HEK293T (cell line): ENCODE measurements around the gene ARHGAP40.

Experiments
- CTCF ChIA-PET: fragments of 350-600 bp; formaldehyde crosslinking; extraction: SDS; loops from one replicate; lab custom pipeline; 2021; ENCODE audit warnings: antibody characterized with exemption, inconsistent platforms; lab: Yijun Ruan, JAX
- POLR2A ChIA-PET: fragments of 350-600 bp; formaldehyde crosslinking; extraction: SDS; loops from one replicate; lab custom pipeline; 2020; ENCODE audit warnings: antibody characterized with exemption, inconsistent platforms; lab: Yijun Ruan, JAX
- DNase-seq: peaks from one replicate; pipeline ENCODE4 v3.0.0; 2012; ENCODE audit warnings: mixed read lengths; ENCODE audit errors: extremely low spot score
- ARNT ChIP-seq: fragments of 450-650 bp; IDR thresholded peaks from 2 replicates; pipeline ENCODE4 v1.6.1; 2017; ENCODE audit warnings: mild to moderate bottlenecking
- BHLHE40 ChIP-seq: fragments of 450-650 bp; IDR thresholded peaks from 2 replicates; pipeline ENCODE4 v1.6.1; 2016; ENCODE audit warnings: mild to moderate bottlenecking, moderate library complexity, borderline replicate concordance
- CTBP1 ChIP-seq: fragments of 450-650 bp; IDR thresholded peaks from 2 replicates; pipeline ENCODE4 v1.6.1; 2016; ENCODE audit warnings: borderline replicate concordance
- ELF4 ChIP-seq: fragments of 450-650 bp; IDR thresholded peaks from 2 replicates; pipeline ENCODE4 v1.6.1; 2017; ENCODE audit warnings: antibody characterized with exemption
- FOXA1 ChIP-seq: fragments of 450-650 bp; IDR thresholded peaks from 2 replicates; pipeline ENCODE4 v1.6.1; 2016; ENCODE audit warnings: mild to moderate bottlenecking
- FOXK2 ChIP-seq: fragments of 450-650 bp; IDR thresholded peaks from 2 replicates; pipeline ENCODE4 v1.6.1; 2016; ENCODE audit warnings: mild to moderate bottlenecking
- FOXM1 ChIP-seq: fragments of 450-650 bp; IDR thresholded peaks from 2 replicates; pipeline ENCODE4 v1.6.1; 2017; ENCODE audit warnings: mild to moderate bottlenecking, borderline replicate concordance
- HDGF ChIP-seq: fragments of 450-650 bp; IDR thresholded peaks from 2 replicates; pipeline ENCODE4 v1.6.1; 2017; ENCODE audit warnings: antibody characterized with exemption, borderline replicate concordance
- L3MBTL2 ChIP-seq: fragments of 450-650 bp; conservative IDR thresholded peaks from 2 replicates; pipeline ENCODE4 v1.6.1; 2016; ENCODE audit warnings: mild to moderate bottlenecking
- LEF1 ChIP-seq: fragments of 450-650 bp; IDR thresholded peaks from 2 replicates; pipeline ENCODE4 v1.6.1; 2017; ENCODE audit warnings: mild to moderate bottlenecking, borderline replicate concordance
- NFRKB ChIP-seq: fragments of 450-650 bp; IDR thresholded peaks from 2 replicates; pipeline ENCODE4 v1.6.1; 2016; ENCODE audit warnings: mild to moderate bottlenecking, moderate library complexity
- SP1 ChIP-seq: fragments of 450-650 bp; IDR thresholded peaks from 2 replicates; pipeline ENCODE4 v1.6.1; 2017
- SUZ12 ChIP-seq: fragments of 450-650 bp; IDR thresholded peaks from 2 replicates; pipeline ENCODE4 v1.6.1; 2016; ENCODE audit warnings: mild to moderate bottlenecking
- TARDBP ChIP-seq: fragments of 450-650 bp; IDR thresholded peaks from 2 replicates; pipeline ENCODE4 v1.6.1; 2016
- ZNF384 ChIP-seq: fragments of 450-650 bp; IDR thresholded peaks from 2 replicates; pipeline ENCODE4 v1.6.1; 2016
- TF ChIP-seq, protein P1 (sequence below): fragments of 450-650 bp; IDR thresholded peaks from 2 replicates; pipeline ENCODE4 v1.6.1; 2016

Gene ARHGAP40

DNA sequence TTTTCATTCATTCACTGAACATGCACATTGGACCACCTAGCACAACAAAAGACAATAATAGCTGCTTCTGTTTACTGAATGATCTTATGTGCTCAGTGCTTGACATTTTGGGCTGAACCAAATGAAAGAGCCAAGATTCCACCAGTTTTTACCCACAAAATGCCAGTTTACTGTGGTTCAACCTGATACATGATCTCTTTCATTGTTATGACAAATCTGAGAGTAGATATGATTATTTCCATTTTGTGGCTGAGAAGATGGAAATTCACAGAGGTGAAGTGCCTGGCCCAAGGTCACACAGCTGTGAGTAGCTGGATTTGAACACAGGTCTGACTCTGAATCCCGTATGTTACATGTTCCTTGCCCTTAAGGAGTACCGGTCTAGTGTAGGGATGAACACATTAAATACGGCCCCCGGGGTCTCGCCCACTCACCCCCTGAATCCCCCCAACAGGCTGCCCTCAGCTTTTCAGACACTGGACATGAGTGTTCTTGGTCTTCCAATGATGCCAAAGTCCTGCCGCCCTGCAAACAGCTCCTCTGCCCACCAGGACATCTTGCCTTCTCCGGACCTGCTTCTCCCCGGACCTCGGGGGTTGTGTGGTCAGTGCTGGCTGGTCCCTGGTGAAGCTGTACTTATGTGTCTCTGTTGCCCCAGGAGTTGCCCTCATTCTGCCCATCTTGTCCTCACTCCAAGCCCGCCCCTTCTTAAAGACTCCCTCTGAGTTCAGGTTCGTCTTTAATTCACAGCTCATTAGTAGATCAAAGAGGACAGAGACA, 64.1 kb downstream of the ARHGAP40 start:
- TF ChIP-seq SP1 (no peak), FOXM1 (no peak), ARNT (no peak), TARDBP (no peak), ELF4 (no peak), FOXA1 (no peak), CTBP1 (no peak), BHLHE40 (no peak), ZNF384 (no peak), HDGF (no peak), SUZ12 (no peak), NFRKB (no peak), LEF1 (no peak), FOXK2 (no peak), L3MBTL2 (no peak)
- TF ChIP-seq, protein P1, sequence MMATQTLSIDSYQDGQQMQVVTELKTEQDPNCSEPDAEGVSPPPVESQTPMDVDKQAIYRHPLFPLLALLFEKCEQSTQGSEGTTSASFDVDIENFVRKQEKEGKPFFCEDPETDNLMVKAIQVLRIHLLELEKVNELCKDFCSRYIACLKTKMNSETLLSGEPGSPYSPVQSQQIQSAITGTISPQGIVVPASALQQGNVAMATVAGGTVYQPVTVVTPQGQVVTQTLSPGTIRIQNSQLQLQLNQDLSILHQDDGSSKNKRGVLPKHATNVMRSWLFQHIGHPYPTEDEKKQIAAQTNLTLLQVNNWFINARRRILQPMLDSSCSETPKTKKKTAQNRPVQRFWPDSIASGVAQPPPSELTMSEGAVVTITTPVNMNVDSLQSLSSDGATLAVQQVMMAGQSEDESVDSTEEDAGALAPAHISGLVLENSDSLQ, result no peak
- ChIA-PET POLR2A (no interaction called here), CTCF (interaction anchor here (1.2 kb wide), 1 partner anchor 16 kb away, joined by 3 read pairs; no protein-coding TSS in a partner anchor)
- DNase-seq, result no peak

DNA sequence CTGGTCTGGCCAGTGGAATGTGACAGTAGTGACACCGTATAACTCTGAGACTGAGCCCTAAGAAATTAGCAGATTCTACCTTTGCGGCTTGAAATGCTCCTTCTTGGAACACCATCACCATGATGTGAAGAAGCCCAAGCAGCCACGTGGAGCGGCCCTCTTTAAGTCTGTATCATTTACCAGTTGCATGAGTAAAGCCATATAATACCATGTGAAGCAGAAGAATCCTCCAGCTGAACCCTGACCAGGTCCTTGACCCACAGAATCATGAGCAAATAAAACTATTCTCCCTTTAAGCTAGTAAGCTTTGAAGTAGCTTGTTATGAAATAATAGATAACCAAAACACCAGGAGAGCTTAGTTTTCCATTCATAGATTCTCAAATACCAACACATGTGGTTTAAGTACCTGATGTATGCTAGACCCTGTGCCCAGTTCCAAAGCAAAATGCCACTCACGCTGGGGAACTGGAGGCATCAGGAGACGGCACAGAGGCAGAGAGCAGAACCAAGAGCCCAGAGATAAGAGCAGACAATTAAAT, 65.9 kb downstream of the ARHGAP40 start:
- no peak for DNase-seq
- POLR2A ChIA-PET, result no interaction called here
- CTCF ChIA-PET, result interaction anchor here (0.6 kb wide), 1 partner anchor 314 kb away, joined by 4 read pairs; no protein-coding TSS in a partner anchor
- TF ChIP-seq L3MBTL2 (no peak), FOXM1 (no peak), ARNT (no peak), SUZ12 (no peak), NFRKB (no peak), FOXA1 (no peak), HDGF (no peak), ELF4 (no peak), SP1 (no peak), CTBP1 (no peak), FOXK2 (no peak), TARDBP (no peak), BHLHE40 (no peak), LEF1 (no peak), ZNF384 (no peak)
- TF ChIP-seq, protein P1, result no peak

DNA sequence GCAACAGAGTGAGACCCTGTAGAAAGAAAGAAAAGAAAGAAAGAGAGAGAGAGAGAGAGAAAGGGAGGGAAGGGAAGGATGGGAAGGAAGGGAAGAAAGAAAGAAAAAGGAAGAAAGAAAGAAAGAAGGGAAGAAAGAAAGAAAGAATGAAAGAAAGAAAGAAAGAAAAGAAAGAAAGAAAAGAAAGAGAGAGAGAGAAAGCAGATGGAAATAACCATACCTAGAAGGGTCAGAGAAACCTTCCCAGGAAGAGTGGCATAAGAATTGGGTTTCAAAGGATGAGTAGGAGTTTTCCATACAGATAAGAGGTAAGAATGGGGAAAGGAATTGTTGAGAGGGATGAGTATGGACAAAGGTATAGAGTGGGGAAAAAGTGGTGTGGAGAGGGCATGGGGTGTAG, 68.1 kb downstream of the ARHGAP40 start:
- POLR2A ChIA-PET, result no interaction called here
- DNase-seq, result no peak
- TF ChIP-seq SUZ12, result no peak
- TF ChIP-seq TARDBP, result no peak
- no peak for TF ChIP-seq L3MBTL2
- TF ChIP-seq BHLHE40, result no peak
- no peak for TF ChIP-seq ELF4
- TF ChIP-seq FOXK2, result no peak
- TF ChIP-seq CTBP1, result no peak
- TF ChIP-seq, protein P1, result no peak
- TF ChIP-seq SP1, result no peak
- no peak for TF ChIP-seq NFRKB
- CTCF ChIA-PET, result interaction anchor here (1.1 kb wide), 1 partner anchor 11 kb away, joined by 4 read pairs; no protein-coding TSS in a partner anchor

DNA sequence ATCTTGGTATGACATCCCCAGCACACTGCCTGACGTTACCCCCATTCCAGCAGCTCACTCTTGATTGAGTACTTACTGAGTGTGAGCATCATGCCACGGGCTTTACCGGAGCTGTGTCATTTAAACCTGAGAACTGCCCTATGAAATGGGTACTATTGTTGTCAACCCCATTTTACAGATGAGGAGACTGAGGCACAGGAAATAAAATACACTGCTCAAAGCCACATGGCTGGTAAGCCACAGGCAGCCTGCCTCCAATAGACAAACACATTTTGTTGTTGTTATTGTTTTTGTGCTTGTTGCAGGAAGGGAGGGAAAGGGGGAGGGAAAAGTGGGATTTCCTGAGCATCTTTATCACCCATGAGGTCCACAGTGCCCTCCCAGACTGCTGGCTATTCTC, 69.2 kb downstream of the ARHGAP40 start:
- DNase-seq, result no peak
- TF ChIP-seq NFRKB, result no peak
- TF ChIP-seq L3MBTL2, result no peak
- TF ChIP-seq SUZ12, result no peak
- TF ChIP-seq FOXM1, result no peak
- TF ChIP-seq, protein P1, result no peak
- TF ChIP-seq ELF4, result no peak
- no peak for TF ChIP-seq ARNT
- TF ChIP-seq LEF1, result no peak
- TF ChIP-seq FOXK2, result no peak
- no peak for TF ChIP-seq CTBP1
- TF ChIP-seq HDGF, result no peak
- TF ChIP-seq SP1, result no peak
- no peak for TF ChIP-seq BHLHE40
- no peak for TF ChIP-seq ZNF384
- CTCF ChIA-PET, result interaction anchor here (0.7 kb wide), 1 partner anchor 12 kb away, joined by 3 read pairs; no protein-coding TSS in a partner anchor
- POLR2A ChIA-PET, result no interaction called here

DNA sequence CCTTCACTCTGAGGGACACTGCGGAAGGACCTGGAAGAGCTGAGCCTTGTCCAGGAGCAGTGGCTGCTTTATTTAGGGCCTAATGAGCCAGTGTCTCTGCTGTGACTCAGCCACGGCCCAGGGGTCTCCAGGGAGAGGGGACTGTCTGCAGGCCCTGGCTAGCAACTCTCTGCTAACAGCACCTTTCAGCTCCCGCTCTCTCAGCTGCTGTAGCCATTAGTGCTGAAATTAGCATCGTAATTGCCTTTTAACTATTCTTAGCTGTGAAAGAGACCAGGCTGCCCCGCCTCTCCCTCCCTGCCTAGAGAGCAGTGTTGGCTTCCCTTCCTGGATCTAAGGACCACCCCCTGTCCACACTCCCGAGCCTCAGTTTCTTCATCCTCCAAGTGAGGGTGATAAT, 69.6 kb downstream of the ARHGAP40 start:
- TF ChIP-seq FOXM1, result no peak
- TF ChIP-seq LEF1, result no peak
- no peak for TF ChIP-seq CTBP1
- TF ChIP-seq, protein P1, result no peak
- no peak for TF ChIP-seq FOXK2
- no peak for TF ChIP-seq ZNF384
- no peak for TF ChIP-seq ARNT
- DNase-seq, result no peak
- CTCF ChIA-PET, result interaction anchor here (1.2 kb wide), 1 partner anchor 13 kb away, joined by 3 read pairs; no protein-coding TSS in a partner anchor
- POLR2A ChIA-PET, result no interaction called here
